HepG2 (cell line): ENCODE results near the gene OAT. TPM values are rescaled to one million over a fixed set of nuclear protein-coding genes. Genes with fewer than 3 reads are reported as not detected.

ENCODE experiments used
- AGO1 ChIP-seq: fragments of 200-400 bp; formaldehyde crosslinking; IDR thresholded peaks from 2 replicates; pipeline ENCODE4 v1.6.1; 2017; ENCODE audit warnings: mild to moderate bottlenecking, low read depth, low read length, moderate library complexity; ENCODE audit not compliant: poor library complexity, severe bottlenecking
- ARNTL ChIP-seq: sonication (generic); formaldehyde crosslinking; IDR thresholded peaks from 2 replicates; pipeline ENCODE4 v1.4.0; 2020; ENCODE audit warnings: mild to moderate bottlenecking, missing genetic modification reagents
- BCL6 ChIP-seq: IDR thresholded peaks from 2 replicates; pipeline ENCODE4 v1.6.1; 2016; ENCODE audit warnings: missing genetic modification reagents, missing compliant biosample characterization
- CHD2 ChIP-seq: IDR thresholded peaks from 2 replicates; pipeline ENCODE4 v1.6.1; 2011; ENCODE audit warnings: low read depth, low read length, improper control_type of control experiment
- ELF1 ChIP-seq: sonication (generic); formaldehyde crosslinking; IDR thresholded peaks from 2 replicates; pipeline ENCODE4 v1.4.0; 2020; ENCODE audit warnings: missing genetic modification reagents
- ESRRA ChIP-seq: sonication (generic); formaldehyde crosslinking; IDR thresholded peaks from 2 replicates; pipeline ENCODE4 v1.5.1; 2020; ENCODE audit warnings: mild to moderate bottlenecking, low read depth, missing genetic modification reagents
- ISX ChIP-seq: sonication (generic); formaldehyde crosslinking; conservative IDR thresholded peaks from 2 replicates; pipeline ENCODE4 v1.5.0; 2020; ENCODE audit warnings: missing genetic modification reagents
- KLF16 ChIP-seq, 2 experiments: sonication (generic) in 1 of 2; formaldehyde crosslinking in 1 of 2; IDR thresholded peaks; 2 replicates each; pipeline versions ENCODE4 v1.6.1 to v1.8.0; 2016 to 2023; ENCODE audit warnings: missing genetic modification reagents in 2 of 2, missing compliant biosample characterization in 1 of 2
- NCOR1 ChIP-seq: fragments of 200-600 bp; sonication (generic); IDR thresholded peaks from 2 replicates; pipeline ENCODE4 v1.7.0; 2017; ENCODE audit warnings: antibody characterized with exemption, low read length, borderline replicate concordance
- NFYB ChIP-seq: sonication (generic); formaldehyde crosslinking; IDR thresholded peaks from 2 replicates; pipeline ENCODE4 v1.4.0; 2020; ENCODE audit warnings: missing genetic modification reagents
- PHF5A ChIP-seq: IDR thresholded peaks from one replicate; pipeline ENCODE4 v1.6.1; 2018; ENCODE audit warnings: low read depth, missing genetic modification reagents; ENCODE audit not compliant: unreplicated experiment
- SALL2 ChIP-seq: sonication (generic); formaldehyde crosslinking; IDR thresholded peaks from 2 replicates; pipeline ENCODE4 v1.8.1; 2023; ENCODE audit warnings: mild to moderate bottlenecking, missing genetic modification reagents, inconsistent platforms
- SIX4 ChIP-seq: sonication (generic); formaldehyde crosslinking; IDR thresholded peaks from 2 replicates; pipeline ENCODE4 v1.4.0; 2020; ENCODE audit warnings: missing genetic modification reagents
- SKI ChIP-seq: fragments of 450-650 bp; IDR thresholded peaks from one replicate; pipeline ENCODE4 v1.6.1; 2018; ENCODE audit warnings: mild to moderate bottlenecking; ENCODE audit not compliant: partially characterized antibody
- SNAPC2 ChIP-seq: sonication (generic); formaldehyde crosslinking; IDR thresholded peaks from 2 replicates; pipeline ENCODE4 v1.8.1; 2022; ENCODE audit warnings: mild to moderate bottlenecking, missing genetic modification reagents
- TCF12 ChIP-seq, 2 experiments: fragments of 450-650 bp in 1 of 2; sonication (generic) in 1 of 2; formaldehyde crosslinking in 1 of 2; IDR thresholded peaks; 2 replicates each; pipeline versions ENCODE4 v1.6.1 to v1.8.0; 2017 to 2022; ENCODE audit warnings: antibody characterized with exemption in 1 of 2, mild to moderate bottlenecking in 1 of 2, missing genetic modification reagents in 1 of 2, moderate library complexity in 1 of 2
- ZNF10 ChIP-seq: sonication (generic); formaldehyde crosslinking; IDR thresholded peaks from 2 replicates; pipeline ENCODE4 v1.4.0; 2020; ENCODE audit warnings: mild to moderate bottlenecking, low read depth, missing genetic modification reagents, borderline replicate concordance
- ZNF333 ChIP-seq: sonication (generic); formaldehyde crosslinking; IDR thresholded peaks from 2 replicates; pipeline ENCODE4 v1.4.0; 2020; ENCODE audit warnings: mild to moderate bottlenecking, missing genetic modification reagents, borderline replicate concordance
- ZNF350 ChIP-seq: sonication (generic); formaldehyde crosslinking; IDR thresholded peaks from 2 replicates; pipeline ENCODE4 v1.4.0; 2020; ENCODE audit warnings: mild to moderate bottlenecking, low read depth, missing genetic modification reagents, borderline replicate concordance
- polyA plus RNA-seq, 8 experiments: library from polyadenylated mRNA; depleted of rRNA in 3 of 8; stranded (reverse) in 7 of 8; unstranded in 1 of 8; fragments of >200 nt; fragmentation: Illumina TruSeq in 4 of 8; extraction: Trizol in 4 of 8; gene quantifications; 2 replicates each; pipeline versions ENCODE4 v1.2.1 to v1.2.3, GENCODE V29; 2011 to 2016; ENCODE audit warnings: low read depth in 4 of 8, missing spikeins in 1 of 8, mixed read lengths in 1 of 8; ENCODE audit not compliant: insufficient read depth in 1 of 8
- total RNA-seq, 5 experiments: library from RNA; depleted of rRNA; stranded (reverse); fragments of >200 nt; fragmentation: Illumina TruSeq; extraction: Trizol; gene quantifications; 2 replicates each; pipeline ENCODE4 v1.2.3, GENCODE V29; 2016; ENCODE audit warnings: low read depth in 1 of 5
- TF ChIP-seq, protein P1 (sequence below): sonication (generic); formaldehyde crosslinking; IDR thresholded peaks from 2 replicates; pipeline ENCODE4 v1.5.0; 2020; ENCODE audit warnings: missing genetic modification reagents
- TF ChIP-seq, protein P2 (sequence below): sonication (generic); formaldehyde crosslinking; IDR thresholded peaks from 2 replicates; pipeline ENCODE4 v1.4.0; 2020; ENCODE audit warnings: mild to moderate bottlenecking, missing genetic modification reagents
- TF ChIP-seq, protein P3 (sequence below): sonication (generic); formaldehyde crosslinking; IDR thresholded peaks from 2 replicates; pipeline ENCODE4 v1.5.0; 2020; ENCODE audit warnings: mild to moderate bottlenecking, missing genetic modification reagents

OAT gene
- total and polyA plus RNA-seq, 2 of the 13 experiments (the other 11 are each of a cell fraction or from before 2014, with no cell fraction given), result 87.8 to 96.7 TPM

GRCh38 chr10:124464028-124464965, 45.6 kb upstream of the OAT start (continued):
- TF ChIP-seq, protein P1, sequence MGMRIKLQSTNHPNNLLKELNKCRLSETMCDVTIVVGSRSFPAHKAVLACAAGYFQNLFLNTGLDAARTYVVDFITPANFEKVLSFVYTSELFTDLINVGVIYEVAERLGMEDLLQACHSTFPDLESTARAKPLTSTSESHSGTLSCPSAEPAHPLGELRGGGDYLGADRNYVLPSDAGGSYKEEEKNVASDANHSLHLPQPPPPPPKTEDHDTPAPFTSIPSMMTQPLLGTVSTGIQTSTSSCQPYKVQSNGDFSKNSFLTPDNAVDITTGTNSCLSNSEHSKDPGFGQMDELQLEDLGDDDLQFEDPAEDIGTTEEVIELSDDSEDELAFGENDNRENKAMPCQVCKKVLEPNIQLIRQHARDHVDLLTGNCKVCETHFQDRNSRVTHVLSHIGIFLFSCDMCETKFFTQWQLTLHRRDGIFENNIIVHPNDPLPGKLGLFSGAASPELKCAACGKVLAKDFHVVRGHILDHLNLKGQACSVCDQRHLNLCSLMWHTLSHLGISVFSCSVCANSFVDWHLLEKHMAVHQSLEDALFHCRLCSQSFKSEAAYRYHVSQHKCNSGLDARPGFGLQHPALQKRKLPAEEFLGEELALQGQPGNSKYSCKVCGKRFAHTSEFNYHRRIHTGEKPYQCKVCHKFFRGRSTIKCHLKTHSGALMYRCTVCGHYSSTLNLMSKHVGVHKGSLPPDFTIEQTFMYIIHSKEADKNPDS, result no peak
- TF ChIP-seq, protein P2, sequence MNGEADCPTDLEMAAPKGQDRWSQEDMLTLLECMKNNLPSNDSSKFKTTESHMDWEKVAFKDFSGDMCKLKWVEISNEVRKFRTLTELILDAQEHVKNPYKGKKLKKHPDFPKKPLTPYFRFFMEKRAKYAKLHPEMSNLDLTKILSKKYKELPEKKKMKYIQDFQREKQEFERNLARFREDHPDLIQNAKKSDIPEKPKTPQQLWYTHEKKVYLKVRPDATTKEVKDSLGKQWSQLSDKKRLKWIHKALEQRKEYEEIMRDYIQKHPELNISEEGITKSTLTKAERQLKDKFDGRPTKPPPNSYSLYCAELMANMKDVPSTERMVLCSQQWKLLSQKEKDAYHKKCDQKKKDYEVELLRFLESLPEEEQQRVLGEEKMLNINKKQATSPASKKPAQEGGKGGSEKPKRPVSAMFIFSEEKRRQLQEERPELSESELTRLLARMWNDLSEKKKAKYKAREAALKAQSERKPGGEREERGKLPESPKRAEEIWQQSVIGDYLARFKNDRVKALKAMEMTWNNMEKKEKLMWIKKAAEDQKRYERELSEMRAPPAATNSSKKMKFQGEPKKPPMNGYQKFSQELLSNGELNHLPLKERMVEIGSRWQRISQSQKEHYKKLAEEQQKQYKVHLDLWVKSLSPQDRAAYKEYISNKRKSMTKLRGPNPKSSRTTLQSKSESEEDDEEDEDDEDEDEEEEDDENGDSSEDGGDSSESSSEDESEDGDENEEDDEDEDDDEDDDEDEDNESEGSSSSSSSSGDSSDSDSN (CRISPR knock-in tag), result 0 out of 2 replicates have a peak, but pooled peaks have one; percentile 22
- no peak for TF ChIP-seq SALL2 (CRISPR knock-in tag)
- no peak for TF ChIP-seq ARNTL
- TF ChIP-seq ELF1 (CRISPR knock-in tag), result no peak
- TF ChIP-seq NCOR1, result peak; percentile 66; the same call in 1 of the 2 replicates
- peak; percentile 86 for TF ChIP-seq SKI
- TF ChIP-seq NFYB (CRISPR knock-in tag), result no peak
- TF ChIP-seq CHD2, result no peak
- TF ChIP-seq, protein P3, sequence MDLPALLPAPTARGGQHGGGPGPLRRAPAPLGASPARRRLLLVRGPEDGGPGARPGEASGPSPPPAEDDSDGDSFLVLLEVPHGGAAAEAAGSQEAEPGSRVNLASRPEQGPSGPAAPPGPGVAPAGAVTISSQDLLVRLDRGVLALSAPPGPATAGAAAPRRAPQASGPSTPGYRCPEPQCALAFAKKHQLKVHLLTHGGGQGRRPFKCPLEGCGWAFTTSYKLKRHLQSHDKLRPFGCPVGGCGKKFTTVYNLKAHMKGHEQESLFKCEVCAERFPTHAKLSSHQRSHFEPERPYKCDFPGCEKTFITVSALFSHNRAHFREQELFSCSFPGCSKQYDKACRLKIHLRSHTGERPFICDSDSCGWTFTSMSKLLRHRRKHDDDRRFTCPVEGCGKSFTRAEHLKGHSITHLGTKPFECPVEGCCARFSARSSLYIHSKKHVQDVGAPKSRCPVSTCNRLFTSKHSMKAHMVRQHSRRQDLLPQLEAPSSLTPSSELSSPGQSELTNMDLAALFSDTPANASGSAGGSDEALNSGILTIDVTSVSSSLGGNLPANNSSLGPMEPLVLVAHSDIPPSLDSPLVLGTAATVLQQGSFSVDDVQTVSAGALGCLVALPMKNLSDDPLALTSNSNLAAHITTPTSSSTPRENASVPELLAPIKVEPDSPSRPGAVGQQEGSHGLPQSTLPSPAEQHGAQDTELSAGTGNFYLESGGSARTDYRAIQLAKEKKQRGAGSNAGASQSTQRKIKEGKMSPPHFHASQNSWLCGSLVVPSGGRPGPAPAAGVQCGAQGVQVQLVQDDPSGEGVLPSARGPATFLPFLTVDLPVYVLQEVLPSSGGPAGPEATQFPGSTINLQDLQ (CRISPR knock-in tag), result no peak
- TF ChIP-seq ESRRA (CRISPR knock-in tag), result 0 out of 2 replicates have a peak, but pooled peaks have one; percentile 23
- TF ChIP-seq ZNF10 (CRISPR knock-in tag), result no peak
- no peak for TF ChIP-seq AGO1
- TF ChIP-seq ZNF350 (CRISPR knock-in tag), result no peak
- no peak for TF ChIP-seq TCF12 (IDR thresholded peaks at IDR 0.05)
- TF ChIP-seq TCF12 (CRISPR knock-in tag; IDR thresholded peaks at IDR 0.05), result no peak
- no peak for TF ChIP-seq PHF5A
- TF ChIP-seq ZNF333 (CRISPR knock-in tag), result no peak
- peak; percentile 66; the same call in 1 of the 2 replicates for TF ChIP-seq BCL6 (CRISPR knock-in tag)
- TF ChIP-seq ISX (CRISPR knock-in tag), result no peak
- no peak for TF ChIP-seq KLF16 (CRISPR knock-in tag; IDR thresholded peaks at IDR 0.05)
- no peak for TF ChIP-seq SNAPC2 (CRISPR knock-in tag)
- TF ChIP-seq SIX4 (CRISPR knock-in tag), result no peak
